GM23248 (cell line): ENCODE data around the gene PCLO.

Experiments
- EZH2 ChIP-seq: fragments of 200-600 bp; sonication (generic); IDR thresholded peaks from 2 replicates; pipeline ENCODE4 v1.6.1; 2018; ENCODE audit warnings: antibody characterized with exemption, mild to moderate bottlenecking; ENCODE audit not compliant: insufficient read depth, poor library complexity, severe bottlenecking
- EZH2phosphoT487 ChIP-seq: fragments of 200-600 bp; sonication (generic); IDR thresholded peaks from 2 replicates; pipeline ENCODE4 v1.6.1; 2018; ENCODE audit warnings: antibody characterized with exemption, moderate library complexity, mild to moderate bottlenecking, low read depth; ENCODE audit not compliant: insufficient read depth

DNA sequence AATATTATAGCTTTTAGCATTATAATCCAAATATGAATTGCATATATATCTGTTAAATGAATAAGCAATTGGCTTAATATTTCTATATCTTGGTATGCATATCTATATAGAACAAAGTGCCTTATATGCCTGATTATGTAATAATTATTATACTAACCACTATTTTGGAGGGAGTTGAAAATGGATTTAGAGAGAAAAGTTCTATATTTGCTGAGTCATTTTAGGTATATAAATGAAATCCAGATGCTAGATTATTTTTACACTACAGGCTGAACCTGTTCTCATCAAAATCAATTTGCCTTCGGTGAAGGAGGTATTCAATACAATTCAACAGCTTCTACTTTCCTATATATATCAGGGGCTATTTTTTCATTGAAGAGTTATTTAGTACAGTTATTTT lies 276.4 kb downstream of the PCLO start:
- TF ChIP-seq EZH2: no peak
- no peak for TF ChIP-seq EZH2phosphoT487
